ENCODE results near the gene RASGEF1C.

DNA sequence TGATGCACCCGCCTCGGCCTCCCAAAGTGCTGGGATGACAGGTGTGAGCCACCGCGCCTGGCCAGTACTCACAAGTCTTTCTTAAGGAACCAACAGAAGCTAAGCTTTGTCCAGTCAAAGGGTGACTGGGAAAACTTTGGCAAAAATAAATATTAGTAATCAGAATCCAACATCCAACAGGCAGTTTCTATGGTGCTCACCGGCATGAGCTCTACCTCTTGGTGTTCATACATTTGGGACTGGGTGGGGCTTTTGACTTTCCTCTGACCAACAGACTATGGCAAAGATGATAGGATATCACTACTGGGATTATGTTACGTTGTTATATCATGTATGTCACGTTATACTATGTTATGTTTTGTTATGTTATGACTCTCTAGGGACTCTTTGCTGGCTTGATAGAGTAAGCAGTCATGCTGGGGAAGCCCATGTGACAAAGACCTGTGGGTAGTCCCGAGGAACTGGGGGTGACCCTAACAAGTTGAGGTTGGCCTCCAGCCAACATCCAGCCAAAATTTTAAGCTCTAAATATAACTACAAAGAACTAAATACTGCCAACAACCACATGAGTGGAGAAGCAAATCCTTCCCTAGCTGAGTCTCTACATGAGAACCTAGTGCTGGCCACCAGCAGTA, 6.0 kb downstream of the RASGEF1C start:
- TF ChIP-seq, protein P1, sequence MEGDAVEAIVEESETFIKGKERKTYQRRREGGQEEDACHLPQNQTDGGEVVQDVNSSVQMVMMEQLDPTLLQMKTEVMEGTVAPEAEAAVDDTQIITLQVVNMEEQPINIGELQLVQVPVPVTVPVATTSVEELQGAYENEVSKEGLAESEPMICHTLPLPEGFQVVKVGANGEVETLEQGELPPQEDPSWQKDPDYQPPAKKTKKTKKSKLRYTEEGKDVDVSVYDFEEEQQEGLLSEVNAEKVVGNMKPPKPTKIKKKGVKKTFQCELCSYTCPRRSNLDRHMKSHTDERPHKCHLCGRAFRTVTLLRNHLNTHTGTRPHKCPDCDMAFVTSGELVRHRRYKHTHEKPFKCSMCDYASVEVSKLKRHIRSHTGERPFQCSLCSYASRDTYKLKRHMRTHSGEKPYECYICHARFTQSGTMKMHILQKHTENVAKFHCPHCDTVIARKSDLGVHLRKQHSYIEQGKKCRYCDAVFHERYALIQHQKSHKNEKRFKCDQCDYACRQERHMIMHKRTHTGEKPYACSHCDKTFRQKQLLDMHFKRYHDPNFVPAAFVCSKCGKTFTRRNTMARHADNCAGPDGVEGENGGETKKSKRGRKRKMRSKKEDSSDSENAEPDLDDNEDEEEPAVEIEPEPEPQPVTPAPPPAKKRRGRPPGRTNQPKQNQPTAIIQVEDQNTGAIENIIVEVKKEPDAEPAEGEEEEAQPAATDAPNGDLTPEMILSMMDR (IDR thresholded peaks at IDR 0.05) = no peak
- TF ChIP-seq POLR2A (IDR thresholded peaks at IDR 0.05) (no peak), POLR2AphosphoS5 (IDR thresholded peaks at IDR 0.05) (no peak)

All from prostate gland (tissue), 2 donors.